GM19351 (cell line): ENCODE measurements around the gene ZNF436.
A peak's percentile ranks its signal among the peaks of the same experiment; 100 is the strongest.
"Not testable (repeated sequence)": the region's sequence is repeated elsewhere in the genome, so short reads cannot be mapped to it uniquely, and the experiment has no call there.

Experiments used
- ATAC-seq: cut with Tn5 transposase; IDR thresholded peaks from one replicate; pipeline ENCODE4 v1.9.1; 2021; ENCODE audit warnings: mild to moderate bottlenecking, moderate library complexity; ENCODE audit not compliant: unreplicated experiment

Gene ZNF436

GRCh38 chr1:23393706-23394105, 24.1 kb upstream of the ZNF436 start:
- ATAC-seq, result no peak

GRCh38 chr1:23392125-23392855, 22.7 kb upstream of the ZNF436 start:
- ATAC-seq, result no peak

GRCh38 chr1:23389837-23390321, 20.2 kb upstream of the ZNF436 start:
- ATAC-seq, result no peak

- ATAC-seq, result no peak
Measured at GRCh38 chr1:23387494-23387893, 17.9 kb upstream of the ZNF436 start.

GRCh38 chr1:23385119-23385621, 15.5 kb upstream of the ZNF436 start:
- no peak for ATAC-seq

- no peak for ATAC-seq
Measured at GRCh38 chr1:23384312-23385058, 14.8 kb upstream of the ZNF436 start.

- no peak for ATAC-seq
Measured at GRCh38 chr1:23383577-23384311, 14.1 kb upstream of the ZNF436 start.

- ATAC-seq, result no peak
Measured at GRCh38 chr1:23381233-23381885, 11.7 kb upstream of the ZNF436 start.

- ATAC-seq, result no peak
Measured at GRCh38 chr1:23380719-23381118, 11.1 kb upstream of the ZNF436 start.

- not testable (repeated sequence) for ATAC-seq
Measured at GRCh38 chr1:23380236-23380635, 10.6 kb upstream of the ZNF436 start.

- ATAC-seq, result no peak
Measured at GRCh38 chr1:23376890-23377811, 7.5 kb upstream of the ZNF436 start.

GRCh38 chr1:23374079-23374735, 4.6 kb upstream of the ZNF436 start:
- not testable (repeated sequence) for ATAC-seq

- ATAC-seq, result no peak
Measured at GRCh38 chr1:23371987-23372880, 2.6 kb upstream of the ZNF436 start.

- ATAC-seq, result no peak
Measured at GRCh38 chr1:23370709-23371584, 1.3 kb upstream of the ZNF436 start.

- no peak for ATAC-seq
Measured at GRCh38 chr1:23370330-23370708, 683 bp upstream of the ZNF436 start.

GRCh38 chr1:23368562-23369334, 888 bp downstream of the ZNF436 start:
- ATAC-seq, result peak; percentile 62
